ENCODE results near the gene C1QL4.
A peak's percentile ranks its signal among the peaks of the same experiment; 100 is the strongest.
"Not testable (repeated sequence)": the region's sequence is repeated elsewhere in the genome, so short reads cannot be mapped to it uniquely, and the experiment has no call there.

Gene C1QL4

DNA sequence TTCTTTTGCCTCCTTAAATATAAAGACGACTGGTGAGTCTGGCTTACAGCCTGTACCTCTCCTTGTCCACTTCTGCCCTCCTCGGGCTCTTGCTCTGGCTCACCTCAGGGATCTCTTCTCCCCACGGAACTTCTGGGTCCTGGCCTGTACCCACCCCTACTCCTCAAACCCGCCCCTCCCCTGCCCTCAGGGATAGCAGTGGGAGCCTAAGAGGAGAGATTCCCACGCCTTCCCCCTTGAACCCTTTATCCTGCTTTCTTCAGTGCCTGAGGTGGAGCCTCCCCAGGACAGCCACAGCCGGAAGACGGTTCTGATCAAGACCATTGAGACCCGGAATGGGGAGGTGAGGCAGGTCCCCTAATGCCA, 39.3 kb downstream of the C1QL4 start:
- no peak for DNase-seq

DNA sequence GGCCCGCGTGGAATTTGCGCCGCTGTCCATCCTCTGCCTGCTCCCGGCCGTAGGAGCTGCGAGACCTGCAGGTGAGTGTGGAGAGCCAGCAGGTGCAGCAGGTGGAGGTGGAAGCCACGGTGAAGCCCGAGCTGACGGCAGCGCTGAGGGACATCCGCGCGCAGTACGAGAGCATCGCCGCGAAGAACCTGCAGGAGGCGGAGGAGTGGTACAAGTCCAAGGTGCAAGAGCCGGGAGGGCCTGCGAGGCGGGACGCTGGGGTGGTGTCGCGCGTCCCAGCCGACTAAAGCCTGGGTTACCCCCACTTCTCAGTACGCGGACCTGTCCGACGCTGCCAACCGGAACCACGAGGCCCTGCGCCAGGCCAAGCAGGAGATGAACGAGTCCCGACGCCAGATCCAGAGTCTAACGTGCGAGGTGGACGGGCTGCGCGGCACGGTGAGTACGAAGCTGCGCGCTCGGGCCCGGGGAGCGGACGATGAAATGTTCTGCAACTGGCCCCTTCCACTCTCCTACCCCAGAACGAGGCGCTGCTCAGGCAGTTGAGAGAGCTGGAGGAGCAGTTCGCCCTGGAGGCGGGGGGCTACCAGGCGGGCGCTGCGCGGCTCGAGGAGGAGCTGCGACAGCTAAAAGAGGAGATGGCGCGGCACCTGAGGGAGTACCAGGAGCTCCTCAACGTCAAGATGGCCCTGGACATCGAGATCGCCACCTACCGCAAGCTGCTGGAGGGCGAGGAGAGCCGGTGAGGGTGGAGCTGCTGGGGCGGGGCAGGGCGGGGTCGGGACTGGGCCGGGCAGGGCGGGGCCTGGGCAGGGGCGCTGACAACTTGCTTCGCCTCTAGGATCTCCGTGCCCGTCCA, 39.9 kb downstream of the C1QL4 start:
- DNase-seq: peak; percentile 30

DNA sequence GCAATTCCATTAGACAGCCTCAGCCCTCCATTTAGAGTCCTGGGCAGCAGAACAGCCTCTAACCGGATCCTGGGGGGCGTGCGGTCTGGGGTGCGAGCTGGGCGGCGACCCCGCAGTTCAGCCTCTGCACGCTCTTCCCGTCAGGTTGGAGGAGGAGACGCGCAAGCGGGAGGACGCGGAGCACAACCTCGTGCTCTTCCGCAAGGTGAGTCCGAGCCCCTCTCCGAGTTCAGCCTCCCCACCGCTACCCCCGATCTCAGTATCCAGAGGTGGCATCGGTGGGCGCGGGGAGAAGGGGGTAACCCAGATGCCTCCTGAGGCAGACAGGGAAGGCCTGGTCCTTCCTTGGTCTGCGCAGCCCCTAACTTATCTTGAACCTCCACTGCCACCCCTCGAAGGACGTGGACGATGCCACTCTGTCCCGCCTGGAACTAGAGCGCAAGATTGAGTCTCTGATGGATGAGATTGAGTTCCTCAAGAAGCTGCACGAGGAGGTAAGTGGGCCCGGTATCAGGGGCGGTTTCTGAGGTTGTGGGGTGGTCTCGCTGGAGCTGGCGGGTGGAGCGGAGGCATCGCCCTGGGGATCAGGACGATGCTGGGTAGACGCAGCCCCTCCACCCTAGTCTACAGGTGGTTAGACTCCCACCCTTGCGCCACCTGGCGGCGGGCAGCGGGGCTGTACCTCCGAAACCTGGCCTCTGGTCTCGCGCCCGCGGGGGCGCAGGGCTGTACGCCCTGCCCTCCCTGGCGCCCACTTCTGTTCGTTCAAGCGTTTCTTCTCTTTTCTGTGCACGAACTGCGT, 40.8 kb downstream of the C1QL4 start:
- DNase-seq: peak; percentile 68

DNA sequence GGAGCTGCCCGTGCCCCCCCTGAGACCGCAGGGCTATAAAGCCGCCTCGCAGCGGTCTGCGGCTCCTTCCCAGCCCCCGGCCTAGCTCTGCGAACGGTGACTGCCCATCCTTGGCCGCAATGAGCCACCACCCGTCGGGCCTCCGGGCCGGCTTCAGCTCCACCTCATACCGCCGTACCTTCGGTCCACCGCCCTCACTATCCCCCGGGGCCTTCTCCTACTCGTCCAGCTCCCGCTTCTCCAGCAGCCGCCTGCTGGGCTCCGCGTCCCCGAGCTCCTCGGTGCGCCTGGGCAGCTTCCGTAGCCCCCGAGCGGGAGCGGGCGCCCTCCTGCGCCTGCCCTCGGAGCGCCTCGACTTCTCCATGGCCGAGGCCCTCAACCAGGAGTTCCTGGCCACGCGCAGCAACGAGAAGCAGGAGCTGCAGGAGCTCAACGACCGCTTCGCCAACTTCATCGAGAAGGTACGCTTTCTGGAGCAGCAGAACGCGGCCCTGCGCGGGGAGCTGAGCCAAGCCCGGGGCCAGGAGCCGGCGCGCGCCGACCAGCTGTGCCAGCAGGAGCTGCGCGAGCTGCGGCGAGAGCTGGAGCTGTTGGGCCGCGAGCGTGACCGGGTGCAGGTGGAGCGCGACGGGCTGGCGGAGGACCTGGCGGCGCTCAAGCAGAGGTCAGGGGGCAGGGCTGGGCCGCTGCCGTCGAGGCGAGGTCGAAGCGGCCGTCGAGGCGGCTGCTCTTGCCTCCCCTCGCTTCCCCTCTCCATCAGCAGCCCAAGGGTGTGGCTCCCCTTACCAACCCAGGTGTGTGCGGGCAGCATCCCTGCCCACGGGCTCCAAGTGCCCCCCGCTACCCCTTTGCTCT, 41.7 kb downstream of the C1QL4 start, which contains the start of gene PRPH:
PRPH (plus strand) TSS at position 66 of the 855 bp plus-strand sequence; CDS start at position 120, 54 bp downstream.
- no peak for DNase-seq

DNA sequence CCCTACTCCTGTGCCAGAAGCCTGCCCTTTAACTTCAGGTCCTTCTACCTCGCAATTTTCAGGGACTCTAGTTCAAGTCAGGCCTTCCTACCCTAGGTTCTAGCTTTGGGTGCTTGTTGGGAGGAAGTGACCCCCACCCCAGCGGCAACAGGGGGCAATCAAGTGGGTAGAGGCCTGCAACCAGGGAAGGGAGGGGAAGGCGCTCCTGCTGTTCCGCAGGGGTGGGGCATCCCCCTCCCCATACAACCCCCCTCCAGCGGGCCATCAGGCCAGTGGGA, 42.2 kb downstream of the C1QL4 start:
- no peak for DNase-seq

DNA sequence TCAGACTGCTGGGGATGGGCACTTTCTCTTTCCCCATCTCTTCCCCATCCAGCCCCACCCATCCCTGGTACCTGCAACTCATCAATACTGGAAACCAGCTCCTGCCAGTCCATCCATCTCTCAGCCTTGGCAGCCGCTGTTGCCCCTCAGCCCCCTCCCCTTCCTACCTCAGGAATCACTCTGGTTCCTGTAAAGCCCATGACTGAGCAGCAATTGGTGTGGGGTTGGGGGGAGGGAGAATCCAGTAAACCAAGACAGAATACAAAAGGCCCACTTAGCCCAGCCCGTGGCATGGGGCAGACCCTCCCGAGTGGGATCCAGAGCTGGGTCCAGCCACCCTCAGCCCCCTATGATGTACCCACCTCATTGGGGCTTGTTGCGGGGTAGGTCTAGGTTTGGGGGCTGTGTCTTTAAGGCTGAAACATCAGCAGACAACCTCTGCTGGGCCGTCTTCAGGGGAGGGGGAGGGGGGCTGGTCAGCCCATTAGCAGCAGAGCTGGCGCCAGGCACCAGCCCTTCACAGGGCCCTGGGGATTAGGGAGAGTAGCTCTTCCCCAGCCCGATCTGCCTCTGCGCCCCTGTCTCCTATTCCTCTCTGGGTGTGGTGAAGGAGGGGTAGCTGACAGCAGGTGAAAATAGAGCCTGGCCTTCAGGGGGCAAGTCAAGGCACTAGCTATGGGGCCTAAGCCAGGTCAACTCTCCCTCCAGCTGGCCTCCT, 42.7 kb downstream of the C1QL4 start:
- DNase-seq: no peak

DNA sequence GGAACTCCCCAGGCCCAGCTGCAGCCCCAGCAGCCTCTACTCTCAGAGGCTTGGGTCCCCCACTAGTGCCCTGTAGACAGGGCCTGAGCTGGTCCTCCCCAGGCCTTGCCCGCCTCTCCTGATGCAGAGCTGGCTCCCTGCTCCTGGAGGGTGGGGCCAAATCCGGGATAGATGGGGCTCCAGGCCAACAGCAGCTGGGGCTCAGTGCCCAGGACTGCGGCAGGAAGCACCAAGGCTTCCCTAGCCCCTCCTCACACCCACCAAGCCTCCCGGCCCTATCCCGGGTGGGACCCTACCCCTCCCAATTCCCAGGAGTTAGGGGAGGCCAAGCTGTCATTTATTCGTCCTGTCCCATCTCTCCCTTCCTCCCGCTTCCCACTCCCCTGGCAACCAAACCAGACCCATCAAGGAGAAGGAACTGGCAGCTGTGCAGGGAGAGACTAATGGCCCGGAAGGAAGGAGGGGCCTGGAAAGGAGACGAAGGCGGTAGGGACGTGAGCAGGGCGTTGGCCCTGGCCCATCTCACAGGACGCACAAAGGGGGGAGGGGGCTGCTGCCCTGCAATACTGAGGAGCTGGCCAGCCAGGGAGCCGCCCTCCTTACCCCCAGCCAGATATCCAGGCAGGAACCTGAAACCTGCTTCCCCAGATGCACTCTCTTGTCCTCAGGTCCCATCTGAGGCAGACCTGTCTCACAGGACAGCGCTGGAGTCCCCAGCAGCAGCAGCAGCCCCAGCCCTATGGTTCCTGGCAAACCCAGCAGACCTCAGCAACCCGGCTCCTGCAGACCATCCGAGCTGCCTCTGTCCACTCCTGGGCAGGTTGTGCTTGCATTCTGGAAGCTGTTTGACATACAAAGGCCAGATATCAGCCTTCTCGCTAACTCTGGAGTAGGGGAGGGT, 43.7 kb downstream of the C1QL4 start:
- DNase-seq: no peak

DNA sequence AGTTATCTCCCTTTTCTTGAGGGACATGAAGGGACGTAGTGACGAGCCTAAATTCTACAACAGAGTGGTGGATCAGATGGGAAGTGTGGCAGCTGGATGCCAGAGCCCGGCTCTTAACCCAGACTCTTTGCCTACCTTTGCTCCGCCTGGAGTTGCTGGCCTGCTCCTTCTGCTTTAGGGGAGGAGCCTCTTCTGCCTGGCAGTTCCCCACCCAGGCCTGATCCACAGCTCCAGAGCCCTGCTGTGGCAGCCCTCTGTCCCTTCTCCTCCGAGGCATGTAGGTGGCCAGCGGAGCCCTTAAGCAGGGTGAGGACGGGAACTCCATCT, 44.3 kb downstream of the C1QL4 start:
- no peak for DNase-seq

DNA sequence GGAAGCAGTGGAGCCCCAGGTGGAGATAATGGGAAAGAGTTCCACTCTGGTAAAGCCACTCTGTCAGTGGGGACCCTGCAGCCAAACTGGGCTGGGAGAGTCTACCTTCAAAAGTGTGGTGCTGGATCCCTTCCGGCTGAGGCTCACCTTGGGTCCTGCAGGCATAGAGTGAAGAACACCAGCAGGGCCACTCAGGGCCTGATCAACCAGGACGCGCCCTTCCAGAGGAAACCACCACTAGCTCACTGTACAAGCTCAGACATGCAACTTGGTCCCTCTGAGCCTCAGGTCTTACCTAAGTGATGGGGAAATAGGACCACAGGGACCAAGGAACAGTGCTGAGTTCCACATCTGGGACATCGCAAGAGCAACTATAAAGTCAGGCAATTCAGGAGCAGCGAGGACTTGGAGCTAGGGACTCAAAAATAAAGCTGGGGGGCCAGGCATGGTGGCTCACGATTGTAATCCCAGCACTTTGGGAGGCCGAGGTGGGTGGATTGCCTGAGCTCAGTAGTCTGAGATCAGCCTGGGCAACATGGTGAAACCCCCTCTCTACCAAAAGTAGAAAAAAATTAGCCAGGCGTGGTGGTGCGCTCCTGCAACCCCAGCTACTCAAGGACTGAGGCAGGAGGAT, 47.9 kb downstream of the C1QL4 start:
- no peak for DNase-seq

DNA sequence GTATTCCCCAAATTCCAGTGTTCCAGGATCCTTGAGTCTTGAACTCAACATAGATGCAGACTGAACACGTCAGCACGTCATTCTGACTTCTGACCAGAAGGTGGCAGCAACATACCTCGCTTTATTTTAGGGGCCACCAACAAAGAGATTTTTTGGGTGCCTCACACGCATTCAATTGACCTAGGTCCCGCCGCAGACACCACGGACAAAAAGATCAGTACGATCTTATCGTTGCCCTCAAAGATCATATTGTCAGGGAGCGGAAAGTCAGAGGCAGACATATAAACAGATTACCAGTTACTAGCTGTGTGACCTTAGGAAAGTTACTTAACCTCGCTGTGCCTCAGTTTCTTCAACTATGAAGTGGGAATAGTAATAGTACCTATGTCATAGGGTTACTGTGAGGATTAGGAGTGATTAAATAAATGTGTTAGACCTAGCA, 48.6 kb downstream of the C1QL4 start:
- DNase-seq: peak; percentile 69

DNA sequence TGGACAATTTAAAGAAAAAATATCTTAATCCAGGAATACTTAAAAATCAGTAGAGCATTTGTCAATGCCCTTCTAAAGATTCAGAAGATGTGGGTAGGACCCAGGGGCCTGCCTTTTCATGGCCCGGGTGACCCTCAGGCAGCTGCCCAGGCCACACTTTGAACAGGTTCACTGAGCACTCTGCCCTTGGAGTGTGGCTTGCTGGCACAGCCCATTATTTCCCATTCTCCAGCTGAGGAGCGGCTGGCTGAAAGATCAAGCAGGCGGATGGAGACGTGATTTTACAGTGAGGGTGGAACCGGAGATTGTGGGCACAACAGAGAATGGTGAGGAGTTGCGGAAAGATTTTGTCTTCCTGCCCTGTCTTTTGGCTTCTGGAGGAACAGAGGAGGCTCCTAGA, 49.1 kb downstream of the C1QL4 start:
- no peak for DNase-seq

DNA sequence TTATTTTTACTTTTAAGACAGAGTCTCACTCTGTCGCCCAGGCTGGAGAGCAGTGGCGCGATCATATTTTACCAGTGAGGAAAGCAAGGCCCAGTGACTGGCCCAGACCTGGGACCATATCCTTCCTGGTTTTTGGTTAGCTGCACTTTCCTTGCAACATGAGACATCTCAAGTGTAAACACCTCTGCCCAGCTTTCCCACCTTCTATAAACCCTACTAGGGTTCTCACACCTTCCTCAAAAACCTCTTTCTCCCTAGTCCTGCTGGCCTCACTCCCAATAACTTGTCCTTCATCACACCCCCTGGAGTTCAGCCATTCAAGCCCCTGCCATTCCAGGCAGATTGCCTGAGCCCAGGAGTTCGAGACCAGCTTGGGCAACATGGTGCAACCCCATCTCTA, 52.3 kb downstream of the C1QL4 start:
- DNase-seq: no peak

DNA sequence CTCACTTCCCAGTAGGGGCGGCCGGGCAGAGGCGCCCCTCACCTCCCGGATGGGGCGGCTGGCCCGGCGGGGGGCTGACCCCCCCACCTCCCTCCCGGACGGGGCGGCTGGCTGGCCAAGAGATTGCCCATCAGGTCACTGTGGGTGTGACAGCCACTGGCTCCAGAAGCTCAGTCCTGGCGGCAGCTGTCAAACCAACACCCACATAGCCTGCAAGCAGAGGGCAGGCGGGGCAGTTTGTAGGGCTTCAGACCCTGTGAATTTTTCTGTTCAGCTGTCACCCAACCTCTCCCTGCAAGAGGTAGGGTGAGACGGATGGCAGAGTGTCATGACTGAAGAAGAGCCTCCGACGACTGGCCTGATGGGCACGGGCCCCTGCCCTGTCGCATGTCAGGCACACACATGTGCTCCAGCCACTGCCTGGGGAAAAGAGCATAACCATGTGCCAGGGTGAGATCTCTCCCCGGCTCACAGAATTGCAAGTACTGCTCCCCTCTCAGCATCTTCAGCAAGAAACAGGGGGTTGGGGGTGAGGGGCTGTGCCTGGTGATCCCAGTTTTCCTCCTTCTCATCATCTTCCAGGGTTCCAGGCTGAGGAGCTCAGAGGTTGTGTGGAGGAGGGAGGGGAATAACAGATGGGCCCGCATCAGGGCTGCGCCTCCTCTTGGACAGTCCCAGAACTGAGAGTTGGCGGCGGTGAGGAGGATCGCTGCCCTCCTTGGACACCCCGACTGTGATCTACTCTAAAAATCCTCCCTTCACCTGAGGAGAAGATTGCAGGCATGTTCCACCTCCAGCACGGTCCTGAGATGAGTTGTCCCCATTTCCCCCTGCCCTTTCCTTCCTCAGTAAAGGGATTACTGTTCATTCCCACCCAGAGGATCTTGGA, 53.2 kb downstream of the C1QL4 start:
- DNase-seq: no peak

DNA sequence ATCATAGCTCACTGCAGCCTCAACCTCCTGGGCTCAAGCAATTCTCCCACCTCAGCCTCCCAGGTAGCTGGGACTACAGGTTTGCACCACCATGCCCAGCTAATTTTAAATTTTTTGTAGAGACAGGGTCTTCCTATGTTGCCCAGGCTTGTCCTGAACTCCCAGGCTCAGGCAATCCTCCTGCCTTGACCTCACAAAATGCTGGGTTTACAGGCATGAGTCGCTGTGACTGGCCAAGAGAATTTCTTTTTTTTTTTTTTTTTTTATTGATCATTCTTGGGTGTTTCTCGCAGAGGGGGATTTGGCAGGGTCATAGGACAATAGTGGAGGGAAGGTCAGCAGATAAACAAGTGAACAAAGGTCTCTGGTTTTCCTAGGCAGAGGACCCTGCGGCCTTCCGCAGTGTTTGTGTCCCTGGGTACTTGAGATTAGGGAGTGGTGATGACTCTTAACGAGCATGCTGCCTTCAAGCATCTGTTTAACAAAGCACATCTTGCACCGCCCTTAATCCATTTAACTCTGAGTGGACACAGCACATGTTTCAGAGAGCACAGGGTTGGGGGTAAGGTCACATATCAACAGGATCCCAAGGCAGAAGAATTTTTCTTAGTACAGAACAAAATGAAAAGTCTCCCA, 54.1 kb downstream of the C1QL4 start:
- not testable (repeated sequence) for DNase-seq
